IPS-20b (cell line): Measurements from ENCODE around the gene OR9A2.

ENCODE experiments used
- H3K27ac ChIP-seq: one replicate; pipeline ENCODE4 v1.5.1; 2013; ENCODE audit warnings: low read length
- H3K27me3 ChIP-seq: 2 replicates; pipeline ENCODE4 v1.6.1; 2013; ENCODE audit warnings: mild to moderate bottlenecking, low read length, inconsistent platforms; ENCODE audit not compliant: insufficient read depth
- H3K36me3 ChIP-seq: 2 replicates; pipeline ENCODE4 v1.6.1; 2013; ENCODE audit warnings: low read depth, mild to moderate bottlenecking, inconsistent platforms, low read length, moderate library complexity; ENCODE audit not compliant: insufficient read depth
- H3K4me1 ChIP-seq: 2 replicates; pipeline ENCODE4 v1.6.1; 2013; ENCODE audit warnings: mild to moderate bottlenecking, control low read depth, inconsistent platforms, low read length, moderate library complexity; ENCODE audit not compliant: insufficient read depth
- H3K4me3 ChIP-seq: 2 replicates; pipeline ENCODE4 v1.5.1; 2013; ENCODE audit warnings: mild to moderate bottlenecking, low read length, inconsistent platforms
- H3K9ac ChIP-seq: 2 replicates; pipeline ENCODE4 v1.6.1; 2013; ENCODE audit warnings: low read depth, mild to moderate bottlenecking, inconsistent platforms, low read length, moderate library complexity
- H3K9me3 ChIP-seq: 2 replicates; pipeline ENCODE4 v1.6.1; 2013; ENCODE audit warnings: mild to moderate bottlenecking, low read depth, low read length, inconsistent platforms; ENCODE audit not compliant: insufficient read depth

The OR9A2 gene

GRCh38 chr7:143047326-143047725 is 20.4 kb upstream of the OR9A2 start:
- H3K4me1 ChIP-seq: no peaks in the 10 kb centered on the region
- H3K27ac ChIP-seq: no peak overlapping the region
- H3K36me3 ChIP-seq: no peaks in the 10 kb centered on the region
- H3K27me3 ChIP-seq: no peaks in the 10 kb centered on the region
- no peaks in the 10 kb centered on the region for H3K9me3 ChIP-seq
- no peak overlapping the region for H3K4me3 ChIP-seq
- H3K9ac ChIP-seq: no peak overlapping the region

GRCh38 chr7:143046426-143046851 is 19.5 kb upstream of the OR9A2 start:
- H3K9me3 ChIP-seq: no peaks in the 10 kb centered on the region
- H3K27ac ChIP-seq: no peak overlapping the region
- H3K4me3 ChIP-seq: no peak overlapping the region
- no peaks in the 10 kb centered on the region for H3K27me3 ChIP-seq
- no peaks in the 10 kb centered on the region for H3K36me3 ChIP-seq
- H3K4me1 ChIP-seq: no peaks in the 10 kb centered on the region
- H3K9ac ChIP-seq: no peak overlapping the region

GRCh38 chr7:143043391-143043790 is 16.5 kb upstream of the OR9A2 start:
- Histone ChIP-seq H3K27ac (no peak overlapping the region), H3K9me3 (no peaks in the 10 kb centered on the region), H3K36me3 (no peaks in the 10 kb centered on the region), H3K9ac (no peak overlapping the region), H3K4me3 (no peak overlapping the region), H3K4me1 (no peaks in the 10 kb centered on the region), H3K27me3 (no peaks in the 10 kb centered on the region)

- Histone ChIP-seq H3K27ac (no peak overlapping the region), H3K36me3 (no peaks in the 10 kb centered on the region), H3K9ac (no peak overlapping the region), H3K4me1 (no peaks in the 10 kb centered on the region), H3K9me3 (no peaks in the 10 kb centered on the region), H3K27me3 (no peaks in the 10 kb centered on the region), H3K4me3 (no peak overlapping the region)
Measured at GRCh38 chr7:143042790-143043271, 15.9 kb upstream of the OR9A2 start.

- no peak overlapping the region for H3K27ac ChIP-seq
- H3K4me3 ChIP-seq: no peak overlapping the region
- H3K4me1 ChIP-seq: no peaks in the 10 kb centered on the region
- no peaks in the 10 kb centered on the region for H3K36me3 ChIP-seq
- no peaks in the 10 kb centered on the region for H3K27me3 ChIP-seq
- no peak overlapping the region for H3K9ac ChIP-seq
- no peaks in the 10 kb centered on the region for H3K9me3 ChIP-seq
Measured at GRCh38 chr7:143042159-143042789, 15.3 kb upstream of the OR9A2 start.

- no peak overlapping the region for H3K27ac ChIP-seq
- no peaks in the 10 kb centered on the region for H3K27me3 ChIP-seq
- H3K9ac ChIP-seq: no peak overlapping the region
- no peaks in the 10 kb centered on the region for H3K9me3 ChIP-seq
- no peak overlapping the region for H3K4me3 ChIP-seq
- H3K4me1 ChIP-seq: no peaks in the 10 kb centered on the region
- H3K36me3 ChIP-seq: no peaks in the 10 kb centered on the region
Measured at GRCh38 chr7:143041346-143041745, 14.4 kb upstream of the OR9A2 start.

- H3K9ac ChIP-seq: no peak overlapping the region
- no peak overlapping the region for H3K27ac ChIP-seq
- H3K27me3 ChIP-seq: no peaks in the 10 kb centered on the region
- no peaks in the 10 kb centered on the region for H3K36me3 ChIP-seq
- H3K4me1 ChIP-seq: no peaks in the 10 kb centered on the region
- H3K9me3 ChIP-seq: no peaks in the 10 kb centered on the region
- no peak overlapping the region for H3K4me3 ChIP-seq
Measured at GRCh38 chr7:143040209-143040715, 13.3 kb upstream of the OR9A2 start.

- H3K4me3 ChIP-seq: no peak overlapping the region
Measured at GRCh38 chr7:143038635-143039034, 11.7 kb upstream of the OR9A2 start.

GRCh38 chr7:143027683-143028082 is 751 bp upstream of the OR9A2 start:
- no peak overlapping the region for H3K27ac ChIP-seq
- no peaks in the 10 kb centered on the region for H3K27me3 ChIP-seq
- H3K4me1 ChIP-seq: no peaks in the 10 kb centered on the region
- no peak overlapping the region for H3K9ac ChIP-seq
- H3K36me3 ChIP-seq: no peaks in the 10 kb centered on the region
- H3K4me3 ChIP-seq: no peak overlapping the region
- no peaks in the 10 kb centered on the region for H3K9me3 ChIP-seq

More at GRCh38 chr7:143038635-143039034, 11.7 kb upstream of the OR9A2 start:
- Histone ChIP-seq H3K9ac (no peak overlapping the region), H3K27me3 (no peaks in the 10 kb centered on the region), H3K4me1 (no peaks in the 10 kb centered on the region), H3K27ac (no peak overlapping the region), H3K9me3 (no peaks in the 10 kb centered on the region), H3K36me3 (no peaks in the 10 kb centered on the region)

GRCh38 chr7:143025371-143025770 is 1.6 kb downstream of the OR9A2 start:
- Histone ChIP-seq H3K4me1 (no peaks in the 10 kb centered on the region), H3K36me3 (no peaks in the 10 kb centered on the region), H3K9me3 (no peaks in the 10 kb centered on the region), H3K4me3 (no peak overlapping the region), H3K27ac (no peak overlapping the region), H3K9ac (no peak overlapping the region), H3K27me3 (no peaks in the 10 kb centered on the region)

- no peak overlapping the region for H3K4me3 ChIP-seq
- H3K9me3 ChIP-seq: no peaks in the 10 kb centered on the region
- no peak overlapping the region for H3K9ac ChIP-seq
- H3K36me3 ChIP-seq: no peaks in the 10 kb centered on the region
- no peaks in the 10 kb centered on the region for H3K4me1 ChIP-seq
- no peaks in the 10 kb centered on the region for H3K27me3 ChIP-seq
- no peak overlapping the region for H3K27ac ChIP-seq
Measured at GRCh38 chr7:143023047-143023446, 3.9 kb downstream of the OR9A2 start.

- Histone ChIP-seq H3K4me3 (no peak overlapping the region), H3K27me3 (no peaks in the 10 kb centered on the region), H3K27ac (no peak overlapping the region), H3K4me1 (no peaks in the 10 kb centered on the region), H3K9ac (no peak overlapping the region), H3K36me3 (no peaks in the 10 kb centered on the region), H3K9me3 (no peaks in the 10 kb centered on the region)
Measured at GRCh38 chr7:143018931-143019330, 8.0 kb downstream of the OR9A2 start.
